HG03571 (cell line): ENCODE results near the gene PPP1R15B.

Experiments used
- ATAC-seq: cut with Tn5 transposase; IDR thresholded peaks from one replicate; pipeline ENCODE4 v1.9.1; 2021; ENCODE audit not compliant: unreplicated experiment

PPP1R15B gene

GRCh38 chr1:204368996-204369726 lies 42.5 kb downstream of the PPP1R15B start:
- no peak for ATAC-seq

- ATAC-seq = no peak
Observed at GRCh38 chr1:204367956-204368355, 43.7 kb downstream of the PPP1R15B start.

GRCh38 chr1:204367193-204367858 lies 44.3 kb downstream of the PPP1R15B start:
- ATAC-seq = no peak

- no peak for ATAC-seq
Observed at GRCh38 chr1:204366759-204367158, 44.9 kb downstream of the PPP1R15B start.

GRCh38 chr1:204363335-204364114 lies 48.1 kb downstream of the PPP1R15B start:
- ATAC-seq = no peak

GRCh38 chr1:204362984-204363334 lies 48.7 kb downstream of the PPP1R15B start:
- no peak for ATAC-seq

GRCh38 chr1:204361781-204362180 lies 49.8 kb downstream of the PPP1R15B start:
- ATAC-seq = no peak

GRCh38 chr1:204361341-204361771 lies 50.3 kb downstream of the PPP1R15B start:
- ATAC-seq = no peak

GRCh38 chr1:204360314-204360713 lies 51.3 kb downstream of the PPP1R15B start:
- ATAC-seq = no peak

- ATAC-seq = no peak
Observed at GRCh38 chr1:204359474-204360255, 52.0 kb downstream of the PPP1R15B start, which contains the start of gene PLEKHA6. Gene PLEKHA6 (minus strand): TSS chr1:204359929. CDS start chr1:204273727, 86,202 bp downstream.

- no peak for ATAC-seq
Observed at GRCh38 chr1:204359131-204359473, 52.5 kb downstream of the PPP1R15B start.

GRCh38 chr1:204358605-204359004 lies 53.0 kb downstream of the PPP1R15B start:
- no peak for ATAC-seq

GRCh38 chr1:204357551-204358490 lies 53.8 kb downstream of the PPP1R15B start:
- ATAC-seq = no peak

GRCh38 chr1:204356997-204357396 lies 54.6 kb downstream of the PPP1R15B start:
- ATAC-seq = no peak

GRCh38 chr1:204355913-204356312 lies 55.7 kb downstream of the PPP1R15B start:
- ATAC-seq = no peak

GRCh38 chr1:204354579-204354978 lies 57.0 kb downstream of the PPP1R15B start:
- no peak for ATAC-seq
